H1 (cell line): ENCODE results near the gene TMEM120B. TPM values are rescaled to one million over a fixed set of nuclear protein-coding genes. Genes with fewer than 3 reads are reported as not detected.
"Not testable (repeated sequence)": the region's sequence is repeated elsewhere in the genome, so short reads cannot be mapped to it uniquely, and the experiment has no call there.

Experiments
- CTCF ChIA-PET: fragments of 300-600 bp; sonication (Branson Sonifier 250); formaldehyde crosslinking; loops from one replicate; lab custom pipeline; 2021; ENCODE audit not compliant: partially characterized antibody; lab: Charles Lee
- POLR2A ChIA-PET: fragments of 300-600 bp; sonication (Branson Sonifier 250); formaldehyde crosslinking; loops from one replicate; lab custom pipeline; 2021; ENCODE audit warnings: inconsistent platforms; ENCODE audit not compliant: partially characterized antibody; lab: Charles Lee
- DNase-seq, 2 experiments: peaks; one replicate each; pipeline versions ENCODE4 v3.0.0 to v3.0.0-alpha.2; 2010 to 2022; ENCODE audit warnings: low spot score in 2 of 2, low read depth in 1 of 2, mixed read lengths in 1 of 2
- FAIRE-seq: peaks from 2 replicates; lab custom pipeline; 2011; peaks lifted over from hg19 to GRCh38; lab: Jason Lieb, UNC
- H2AFZ ChIP-seq: 2 replicates; pipeline ENCODE4 v1.8.1; 2012; ENCODE audit warnings: low read length, inconsistent platforms
- H2AK5ac ChIP-seq: 2 replicates; pipeline ENCODE4 v1.6.1; 2013; ENCODE audit warnings: low read depth, low read length
- H2BK120ac ChIP-seq: replicated peaks from 2 replicates; pipeline ENCODE3; 2013; ENCODE audit warnings: low read depth, low read length, inconsistent platforms
- H2BK12ac ChIP-seq: 2 replicates; pipeline ENCODE4 v1.6.1; 2013; ENCODE audit warnings: low read depth, low read length
- H2BK15ac ChIP-seq: 2 replicates; pipeline ENCODE4 v1.6.1; 2013; ENCODE audit warnings: low read length
- H2BK20ac ChIP-seq: 2 replicates; pipeline ENCODE4 v1.6.1; 2013; ENCODE audit warnings: low read length
- H2BK5ac ChIP-seq: 2 replicates; pipeline ENCODE4 v1.6.1; 2013; ENCODE audit warnings: low read depth, low read length
- H3K14ac ChIP-seq: 2 replicates; pipeline ENCODE4 v1.6.1; 2013; ENCODE audit warnings: inconsistent platforms; ENCODE audit not compliant: insufficient read length
- H3K18ac ChIP-seq: 2 replicates; pipeline ENCODE4 v1.6.1; 2013; ENCODE audit warnings: low read length; ENCODE audit errors: extremely low read depth
- H3K23ac ChIP-seq: 2 replicates; pipeline ENCODE4 v1.6.1; 2013; ENCODE audit warnings: inconsistent platforms; ENCODE audit not compliant: insufficient read length
- H3K23me2 ChIP-seq: 2 replicates; pipeline ENCODE4 v1.6.1; 2013; ENCODE audit warnings: low read depth, low read length
- H3K27ac ChIP-seq: 2 replicates; pipeline ENCODE4 v1.6.1; 2011; ENCODE audit warnings: low read depth, low read length, inconsistent platforms
- H3K27me3 ChIP-seq, 4 experiments: replicated peaks in 1 of 4; 1 replicate in 1 of 4; 2 replicates in 3 of 4; pipeline versions ENCODE4 v1.6.1 to v1.8.1; 2011 to 2013; ENCODE audit warnings: low read length in 3 of 4, mild to moderate bottlenecking in 3 of 4, inconsistent platforms in 2 of 4, mixed read lengths in 2 of 4, moderate library complexity in 1 of 4; ENCODE audit not compliant: control insufficient read depth in 3 of 4, insufficient read depth in 3 of 4; ENCODE audit errors: extremely low read depth in 1 of 4
- H3K36me3 ChIP-seq, 4 experiments: 2 replicates each; pipeline versions ENCODE4 v1.6.1 to v1.8.1; 2011 to 2013; ENCODE audit warnings: mild to moderate bottlenecking in 4 of 4, low read length in 3 of 4, moderate library complexity in 2 of 4, control low read depth in 1 of 4, inconsistent platforms in 1 of 4; ENCODE audit not compliant: insufficient read depth in 4 of 4, control insufficient read depth in 2 of 4
- H3K4ac ChIP-seq: replicated peaks from 2 replicates; pipeline ENCODE3; 2013; ENCODE audit warnings: low read length, low read depth, mixed read lengths, inconsistent platforms; ENCODE audit not compliant: insufficient read length
- H3K4me1 ChIP-seq, 4 experiments: replicated peaks in 1 of 4; 1 replicate in 1 of 4; 2 replicates in 3 of 4; pipeline versions ENCODE4 v1.6.1 to v1.8.1; 2011 to 2013; ENCODE audit warnings: low read length in 3 of 4, inconsistent platforms in 2 of 4, mixed read lengths in 1 of 4; ENCODE audit not compliant: insufficient read depth in 4 of 4, control insufficient read depth in 3 of 4
- H3K4me2 ChIP-seq, 2 experiments: 2 replicates each; pipeline versions ENCODE4 v1.6.1 to v1.8.1; 2011 to 2013; ENCODE audit warnings: low read depth in 2 of 2, low read length in 2 of 2, control low read depth in 1 of 2, inconsistent platforms in 1 of 2, mild to moderate bottlenecking in 1 of 2; ENCODE audit not compliant: insufficient read depth in 1 of 2
- H3K4me3 ChIP-seq, 4 experiments: fragments of 200-600, 300-600 bp in 1 of 4; sonication (generic), shearing (Covaris generic), sonication (Bioruptor Twin) in 1 of 4; 2 replicates each; pipeline versions ENCODE4 v1.5.1 to v1.8.1; 2011 to 2016; ENCODE audit warnings: low read length in 4 of 4, low read depth in 3 of 4, control low read depth in 2 of 4, inconsistent platforms in 2 of 4, mild to moderate bottlenecking in 2 of 4, mixed read lengths in 1 of 4, moderate library complexity in 1 of 4; ENCODE audit not compliant: insufficient read depth in 2 of 4; ENCODE audit errors: extremely low read depth in 1 of 4
- H3K56ac ChIP-seq: replicated peaks from 2 replicates; pipeline ENCODE3; 2013; ENCODE audit warnings: low read depth, mild to moderate bottlenecking, mixed read lengths, low read length, inconsistent platforms; ENCODE audit not compliant: insufficient read length
- H3K79me1 ChIP-seq: 2 replicates; pipeline ENCODE4 v1.6.1; 2013; ENCODE audit warnings: low read depth, low read length, control low read depth
- H3K79me2 ChIP-seq, 2 experiments: 2 replicates each; pipeline versions ENCODE4 v1.6.1 to v1.8.1; 2012 to 2013; ENCODE audit warnings: low read length in 2 of 2, mild to moderate bottlenecking in 2 of 2, inconsistent platforms in 1 of 2; ENCODE audit not compliant: insufficient read depth in 2 of 2, control insufficient read depth in 1 of 2
- H3K9ac ChIP-seq, 4 experiments: replicated peaks in 1 of 4; 1 replicate in 1 of 4; 2 replicates in 3 of 4; pipeline versions ENCODE4 v1.6.1 to v1.8.1; 2011 to 2013; ENCODE audit warnings: low read depth in 3 of 4, low read length in 3 of 4, control low read depth in 2 of 4, mild to moderate bottlenecking in 2 of 4, moderate library complexity in 2 of 4, inconsistent platforms in 1 of 4; ENCODE audit errors: extremely low read depth in 1 of 4
- H3K9me3 ChIP-seq, 2 experiments: 2 replicates each; pipeline versions ENCODE4 v1.6.1 to v1.8.1; 2012 to 2013; ENCODE audit warnings: mild to moderate bottlenecking in 2 of 2, moderate library complexity in 2 of 2, control low read depth in 1 of 2, inconsistent platforms in 1 of 2, low read depth in 1 of 2, low read length in 1 of 2, mixed read lengths in 1 of 2; ENCODE audit not compliant: insufficient read depth in 2 of 2
- H4K20me1 ChIP-seq, 2 experiments: replicated peaks in 1 of 2; 2 replicates each; pipeline versions ENCODE3 to v1.8.1; 2011 to 2013; ENCODE audit warnings: inconsistent platforms in 2 of 2, low read length in 2 of 2, mild to moderate bottlenecking in 1 of 2; ENCODE audit not compliant: insufficient read depth in 2 of 2, control insufficient read depth in 1 of 2
- H4K5ac ChIP-seq: 2 replicates; pipeline ENCODE4 v1.6.1; 2013; ENCODE audit warnings: low read length, low read depth, mixed read lengths, inconsistent platforms; ENCODE audit not compliant: insufficient read length
- H4K8ac ChIP-seq: 2 replicates; pipeline ENCODE4 v1.8.0; 2013; ENCODE audit warnings: mild to moderate bottlenecking, moderate library complexity, low read length, inconsistent platforms; ENCODE audit not compliant: insufficient read depth; ENCODE audit errors: extremely low read depth
- H4K91ac ChIP-seq: replicated peaks from 2 replicates; pipeline ENCODE3; 2013; ENCODE audit warnings: low read length, mixed read lengths, inconsistent platforms; ENCODE audit not compliant: insufficient read length
- WGBS, 2 experiments: shearing (Covaris generic) in 1 of 2; methylation state at CpG; one replicate each; pipeline versions ENCODE4 v1.1.6 to v1.1.7; 2013 to 2015; ENCODE audit warnings: low lambda C conversion rate in 2 of 2, mixed read lengths in 2 of 2, inconsistent platforms in 1 of 2, low coverage in 1 of 2, missing lambda C conversion rate in 1 of 2; ENCODE audit not compliant: insufficient replicate concordance in 2 of 2, insufficient coverage in 1 of 2, insufficient read length in 1 of 2; ENCODE audit errors: extremely low coverage in 1 of 2, missing lambda C conversion rate in 1 of 2; 5-methylcytosine and 5-hydroxymethylcytosine counted together
- polyA plus RNA-seq, 7 experiments: library from polyadenylated mRNA; depleted of rRNA in 3 of 7; stranded (reverse) in 5 of 7; unstranded in 2 of 7; fragments of >200 nt in 5 of 7; fragments of 200-250 nt in 2 of 7; gene quantifications; 1 replicate in 5 of 7; 2 replicates in 1 of 7; 4 replicates in 1 of 7; pipeline versions ENCODE4 v1.2.1 to v1.2.3, GENCODE V29; 2011 to 2013; ENCODE audit warnings: missing spikeins in 2 of 7, mixed read lengths in 2 of 7
- total RNA-seq: library from RNA; stranded (reverse); fragmentation: NEBNext Ultra II Directional; extraction: Animal tissue kit (Norgen Biotek cat#: 25700); gene quantifications from 2 replicates; pipeline ENCODE4 v1.2.1, GENCODE V29; 2021

Gene TMEM120B
- total and polyA plus RNA-seq, 2 of the 8 experiments (the other 6 are each of a cell fraction or from before 2014, with no cell fraction given): 22.0 to 29.1 TPM

DNA sequence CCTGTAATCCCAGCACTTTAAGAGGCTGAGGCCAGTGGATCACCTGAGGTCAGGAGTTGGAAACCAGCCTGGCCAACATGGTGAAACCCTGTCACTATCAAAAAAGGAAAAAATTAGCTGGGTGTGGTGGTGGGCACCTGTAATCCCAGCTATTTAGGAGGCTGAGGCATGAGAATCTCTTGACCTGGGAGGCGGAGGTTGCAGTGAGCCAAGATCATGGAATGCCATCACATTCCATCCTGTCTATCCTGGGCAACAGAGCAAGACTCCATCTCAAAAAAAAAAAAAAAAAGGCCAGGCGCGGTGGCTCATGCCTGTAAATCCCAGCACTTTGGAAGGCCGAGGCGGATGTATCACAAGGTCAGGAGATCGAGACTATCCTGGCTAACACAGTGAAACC, 14.7 kb upstream of the TMEM120B start:
- CTCF ChIA-PET: interaction anchor here (0.5 to 5.3 kb wide), 17 partner anchors 8 to 432 kb away, joined by 3 to 38 read pairs (median 5); partner anchors contain the start of genes RHOF and TMEM120B

More for the DNA sequence above, 14.7 kb upstream of the TMEM120B start:
- not testable (repeated sequence) for H3K4ac ChIP-seq, H3K4me2 ChIP-seq, H4K8ac ChIP-seq, H3K4me1 ChIP-seq, H3K23ac ChIP-seq, H4K91ac ChIP-seq, H3K18ac ChIP-seq, H2BK20ac ChIP-seq, H2AFZ ChIP-seq, H3K4me3 ChIP-seq, H2BK120ac ChIP-seq, H2BK5ac ChIP-seq, H3K36me3 ChIP-seq, H3K56ac ChIP-seq, FAIRE-seq, H3K9me3 ChIP-seq, H4K5ac ChIP-seq, H2BK12ac ChIP-seq, H3K9ac ChIP-seq, H3K27me3 ChIP-seq, H3K23me2 ChIP-seq, H3K14ac ChIP-seq, H3K79me1 ChIP-seq, DNase-seq, H3K79me2 ChIP-seq, H4K20me1 ChIP-seq, H2BK15ac ChIP-seq, H2AK5ac ChIP-seq, H3K27ac ChIP-seq
- WGBS, 2 experiments: 95% methylated on average over 4 of the region's 6 CpGs; no CpG with 5 or more reads in 1 of the 2 experiments
- POLR2A ChIA-PET: interaction anchor here (0.9 to 2.2 kb wide), 2 partner anchors 87 to 96 kb away, joined by 3 to 6 read pairs; partner anchors contain the start of gene RHOF
